Articular chondrocyte of knee joint (primary cell): ENCODE results near the gene TGFBI. TPM values are rescaled to one million over a fixed set of nuclear protein-coding genes. Genes with fewer than 3 reads are reported as not detected.

Experiments
- small RNA-seq: library from RNA; depleted of rRNA; stranded (forward); fragments of <200 nt; gene quantifications from one replicate; pipeline ENCODE3, GENCODE V24; 2012
- total RNA-seq: library from RNA; depleted of rRNA; stranded (reverse); fragments of >200 nt; gene quantifications from 2 replicates; pipeline ENCODE4 v1.2.3, GENCODE V29; 2012

The TGFBI gene
- total RNA-seq: 1,753 and 2,703 TPM in 2 replicates

GRCh38 chr5:136028782-136029742, at the start of gene TGFBI:
TGFBI (plus strand) TSS chr5:136028988; CDS start chr5:136029056, 68 bp downstream.

Small RNA genes lying within 50 kb of the gene (small RNA-seq; reads per million reads assigned to genes)
- 7.6 reads per million, percentile 93 among the genes with 10 or more reads in this experiment for gene VTRNA2-1

Other genes with a start within 250 kb of the TGFBI start
- gene SLC25A48, start 194.3 kb upstream of the TGFBI start, total RNA-seq: not detected in 2 replicates
- not detected in 2 replicates for gene IL9, start 133.1 kb upstream of the TGFBI start, total RNA-seq
- not detected in 2 replicates for gene LECT2, start 74.0 kb upstream of the TGFBI start, total RNA-seq
- gene SMAD5, start 103.9 kb downstream of the TGFBI start, total RNA-seq: 76.0 and 80.4 TPM in 2 replicates
- not detected in 2 replicates for gene SMIM32, start 164.2 kb downstream of the TGFBI start, total RNA-seq